Activated CD8-positive, alpha-beta memory T cell treated with anti-CD3 and anti-CD28 coated beads for 36 hours (primary cell): Measurements from ENCODE around the gene GNB1L. TPM values are rescaled to one million over a fixed set of nuclear protein-coding genes. Genes with fewer than 3 reads are reported as not detected.
"Not testable (repeated sequence)": the region's sequence is repeated elsewhere in the genome, so short reads cannot be mapped to it uniquely, and the experiment has no call there.

Experiments
- CTCF ChIA-PET: fragments of 350-600 bp; sonication (Branson Sonifier 250); formaldehyde crosslinking; loops from one replicate; lab custom pipeline; 2021; ENCODE audit warnings: antibody characterized with exemption; lab: Charles Lee
- POLR2A ChIA-PET: fragments of 350-600 bp; sonication (Branson Sonifier 250); formaldehyde crosslinking; loops from one replicate; lab custom pipeline; 2021; ENCODE audit warnings: antibody characterized with exemption; lab: Charles Lee
- total RNA-seq, 2 experiments: library from RNA; stranded (reverse); gene quantifications; one replicate each; pipeline ENCODE4 v1.2.3, GENCODE V29; 2021

Gene GNB1L
- total RNA-seq, 2 experiments from 2014 or later, result 17.1 to 17.3 TPM

- ChIA-PET POLR2A (no interaction called here), CTCF (no interaction called here)
Observed at GRCh38 chr22:19840059-19840458, 14.6 kb downstream of the GNB1L start.

GRCh38 chr22:19837915-19838314 is 16.8 kb downstream of the GNB1L start:
- ChIA-PET POLR2A (no interaction called here), CTCF (no interaction called here)

GRCh38 chr22:19836512-19836911 is 18.2 kb downstream of the GNB1L start:
- ChIA-PET CTCF (no interaction called here), POLR2A (interaction anchor here (0.5 kb wide), 1 partner anchor 122 kb away, joined by 4 read pairs; no protein-coding TSS in a partner anchor)

- POLR2A ChIA-PET, result no interaction called here
- CTCF ChIA-PET, result no interaction called here
Observed at GRCh38 chr22:19834599-19834998, 20.1 kb downstream of the GNB1L start.

DNA sequence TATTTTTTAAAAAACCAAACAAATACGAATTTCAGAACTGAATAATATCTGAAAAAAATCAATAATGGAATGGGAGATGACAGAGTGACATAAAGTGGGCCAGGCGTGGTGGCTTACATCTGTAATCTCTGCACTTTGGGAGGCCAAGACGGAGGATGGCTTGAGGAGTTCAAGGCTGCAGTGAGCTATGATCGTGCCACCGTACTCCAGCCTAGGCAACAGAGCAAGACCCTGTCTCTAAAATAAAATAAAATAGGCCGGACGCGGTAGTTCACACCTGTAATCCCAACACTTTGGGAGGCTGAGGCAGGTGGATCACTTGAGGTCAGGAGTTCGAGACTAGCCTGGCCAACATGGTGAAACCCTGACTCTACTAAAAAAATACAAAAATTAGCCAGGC is 21.3 kb downstream of the GNB1L start:
- CTCF ChIA-PET, result interaction anchor here (1.7 kb wide), 1 partner anchor 77 kb away, joined by 5 read pairs; no protein-coding TSS in a partner anchor
- POLR2A ChIA-PET, result not testable (repeated sequence)

- POLR2A ChIA-PET, result interaction anchor here (0.9 kb wide), 1 partner anchor 60 kb away, joined by 3 read pairs; no protein-coding TSS in a partner anchor
- CTCF ChIA-PET, result interaction anchor here (0.6 to 1.7 kb wide), 3 partner anchors 16 to 78 kb away, joined by 3 to 6 read pairs (median 5); no protein-coding TSS in a partner anchor
Observed at GRCh38 chr22:19832476-19833108, 22.1 kb downstream of the GNB1L start.

DNA sequence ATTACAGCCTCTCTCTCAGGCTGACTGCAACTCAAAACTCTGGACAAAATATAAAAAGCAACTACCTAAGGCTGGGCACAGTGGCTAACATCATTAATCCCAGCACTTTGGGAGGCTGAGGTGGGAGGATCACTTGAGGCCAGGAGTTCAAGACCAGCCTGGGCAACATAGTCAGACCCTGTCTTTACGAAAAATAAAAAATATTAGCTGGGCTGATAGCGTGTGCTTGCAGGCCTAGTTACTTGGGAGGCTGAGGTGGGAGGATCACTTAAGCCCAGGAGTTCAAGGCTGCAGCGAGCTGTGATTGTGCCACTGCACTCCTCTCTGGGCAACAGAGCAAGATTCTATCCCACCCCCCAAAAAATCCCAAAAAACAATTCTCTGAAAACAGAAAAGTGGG is 22.7 kb downstream of the GNB1L start:
- POLR2A ChIA-PET, result interaction anchor here (0.9 kb wide), 1 partner anchor 60 kb away, joined by 3 read pairs; no protein-coding TSS in a partner anchor
- CTCF ChIA-PET, result interaction anchor here (1.2 to 1.7 kb wide), 2 partner anchors 20 to 78 kb away, joined by 5 to 6 read pairs; no protein-coding TSS in a partner anchor

DNA sequence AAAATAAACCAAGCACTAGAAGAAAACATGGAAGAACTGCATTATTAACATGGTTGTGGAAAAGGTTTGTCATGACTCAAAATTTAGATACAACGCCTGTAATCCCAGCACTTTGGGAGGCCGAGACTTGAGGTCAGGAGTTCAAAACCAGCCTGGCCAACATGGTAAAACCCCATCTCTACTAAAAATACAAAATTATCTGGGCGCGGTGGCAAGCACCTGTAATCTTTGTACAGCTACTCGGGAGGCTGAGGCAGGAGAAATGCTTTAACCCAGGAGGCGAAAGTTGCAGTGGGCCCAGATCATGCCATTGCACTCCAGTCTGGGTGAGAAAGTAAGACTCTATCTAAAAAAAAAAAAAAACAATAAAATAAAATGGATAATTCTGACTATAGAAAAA is 23.7 kb downstream of the GNB1L start:
- ChIA-PET CTCF (no interaction called here), POLR2A (no interaction called here)

- CTCF ChIA-PET, result no interaction called here
- POLR2A ChIA-PET, result interaction anchor here (0.6 kb wide), 1 partner anchor 590 kb away, joined by 3 read pairs; no protein-coding TSS in a partner anchor
Observed at GRCh38 chr22:19828035-19828401, 26.7 kb downstream of the GNB1L start.

- ChIA-PET POLR2A (interaction anchor here (0.6 kb wide), 1 partner anchor 591 kb away, joined by 3 read pairs; no protein-coding TSS in a partner anchor), CTCF (no interaction called here)
Observed at GRCh38 chr22:19827341-19828034, 27.2 kb downstream of the GNB1L start.

GRCh38 chr22:19826619-19826950 is 28.1 kb downstream of the GNB1L start:
- ChIA-PET CTCF (no interaction called here), POLR2A (no interaction called here)

DNA sequence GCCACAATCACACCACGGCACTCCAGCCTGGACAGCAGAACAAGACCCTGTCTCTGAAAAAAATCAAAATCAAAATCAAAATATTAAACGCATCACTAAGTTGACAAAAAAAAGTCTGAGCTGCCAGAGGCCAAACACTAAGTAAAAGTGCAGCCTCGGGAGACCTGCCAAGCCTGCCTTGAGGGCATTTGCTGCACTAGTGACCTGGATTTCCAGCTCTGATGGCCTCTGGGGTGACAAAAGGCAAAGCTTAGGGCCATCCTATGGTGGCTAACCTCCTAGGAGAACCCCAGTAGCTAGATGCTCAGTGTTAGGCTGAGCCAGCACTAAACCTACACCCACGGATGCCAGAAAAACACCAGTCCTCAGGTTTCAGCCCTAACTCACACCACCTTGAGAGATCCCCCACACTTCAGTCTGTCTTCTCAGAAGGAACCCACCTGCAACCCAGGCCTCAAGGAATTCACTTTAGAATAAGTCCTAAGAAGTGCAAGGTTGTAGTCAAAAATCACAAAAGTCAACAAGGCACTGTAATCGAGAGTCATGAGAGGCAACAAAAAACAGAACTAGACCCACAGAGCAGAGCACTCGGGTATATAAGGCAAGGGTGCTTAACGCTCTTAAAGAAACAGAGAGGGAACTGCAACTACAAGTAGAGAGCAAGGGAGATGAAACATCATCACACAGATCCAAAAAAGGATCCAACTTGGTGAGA is 28.6 kb downstream of the GNB1L start:
- POLR2A ChIA-PET, result no interaction called here
- CTCF ChIA-PET, result no interaction called here

- ChIA-PET POLR2A (no interaction called here), CTCF (no interaction called here)
Observed at GRCh38 chr22:19824926-19825339, 29.7 kb downstream of the GNB1L start.

DNA sequence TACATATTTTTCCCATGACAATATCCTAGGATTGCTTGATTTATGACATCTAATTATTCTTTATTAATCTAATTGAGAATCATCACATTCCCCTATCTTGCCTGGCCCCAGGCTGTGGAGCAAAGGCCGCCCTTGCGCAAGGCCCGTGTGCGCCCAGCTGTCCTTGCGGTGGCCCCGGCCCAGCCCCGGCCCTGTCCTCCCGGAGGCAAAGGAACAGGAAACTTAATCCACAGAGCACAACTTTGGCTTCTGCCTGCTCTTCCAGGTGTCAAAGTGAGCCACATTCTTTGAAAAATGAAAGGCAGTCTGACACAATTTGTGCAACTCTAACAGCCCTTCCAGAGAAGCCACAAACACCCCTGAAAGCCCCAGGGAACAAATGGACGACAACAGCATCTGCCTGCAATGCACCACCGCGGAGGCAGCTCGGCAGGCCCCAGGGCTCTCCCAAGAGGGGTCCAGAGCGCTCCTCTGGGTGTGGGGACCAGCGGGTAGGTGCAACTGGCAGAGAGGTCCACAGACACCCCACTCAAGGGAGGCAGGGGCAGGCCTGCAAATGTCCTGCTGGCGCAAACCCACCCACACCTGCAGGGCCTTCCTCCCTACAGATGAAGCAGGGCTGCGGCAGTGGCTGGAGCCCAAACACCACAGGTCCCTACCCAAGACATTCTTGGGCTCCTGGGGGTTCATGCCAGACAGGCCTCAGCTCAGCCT is 30.3 kb downstream of the GNB1L start:
- ChIA-PET POLR2A (no interaction called here), CTCF (no interaction called here)

DNA sequence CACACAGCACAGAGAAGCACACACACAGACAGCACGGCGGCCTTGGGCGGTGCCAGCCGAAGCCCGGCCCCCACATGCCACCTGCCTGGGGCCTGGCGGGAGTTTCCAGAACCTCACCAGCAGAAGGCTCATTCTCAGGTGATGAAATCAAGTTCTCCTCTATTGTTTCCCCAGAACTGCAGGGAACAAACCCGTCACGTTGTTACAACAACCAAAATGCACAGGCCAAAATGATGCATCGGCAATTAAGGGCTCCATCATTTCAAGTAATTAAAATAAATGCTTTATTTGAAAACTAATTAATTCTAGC is 30.8 kb downstream of the GNB1L start:
- ChIA-PET CTCF (no interaction called here), POLR2A (no interaction called here)

DNA sequence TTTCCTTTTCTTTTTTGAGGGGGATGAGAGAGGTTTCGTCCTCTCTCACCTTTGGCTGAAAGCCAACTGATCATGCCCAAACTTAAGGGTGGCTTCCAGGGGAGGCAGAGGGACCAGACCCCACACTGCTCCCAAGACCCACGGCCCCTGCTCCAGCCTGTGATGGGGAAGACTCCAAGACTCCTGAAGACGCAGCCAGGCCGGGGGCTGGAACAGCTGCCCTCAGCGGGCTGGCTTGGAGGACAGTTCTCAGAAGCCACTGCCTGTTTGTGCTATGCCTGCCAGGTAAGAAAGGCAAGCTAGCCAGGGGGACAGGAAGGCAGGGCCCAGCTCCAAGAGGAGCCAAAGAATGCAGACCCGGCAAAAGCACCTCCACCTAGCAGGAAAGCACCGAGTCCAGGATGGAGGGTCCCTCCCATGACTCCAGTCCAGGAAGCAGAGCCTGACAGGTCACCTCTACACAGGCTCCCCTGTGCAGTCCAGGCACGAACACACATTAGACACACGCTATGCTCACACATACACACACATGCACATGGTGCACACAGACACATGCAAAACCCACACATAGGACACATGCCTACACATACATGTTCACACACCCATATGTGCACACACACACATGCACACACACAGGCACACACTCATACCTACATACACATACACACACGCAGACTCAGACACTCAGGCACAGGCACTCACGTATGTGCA is 31.3 kb downstream of the GNB1L start:
- CTCF ChIA-PET, result no interaction called here
- POLR2A ChIA-PET, result no interaction called here

DNA sequence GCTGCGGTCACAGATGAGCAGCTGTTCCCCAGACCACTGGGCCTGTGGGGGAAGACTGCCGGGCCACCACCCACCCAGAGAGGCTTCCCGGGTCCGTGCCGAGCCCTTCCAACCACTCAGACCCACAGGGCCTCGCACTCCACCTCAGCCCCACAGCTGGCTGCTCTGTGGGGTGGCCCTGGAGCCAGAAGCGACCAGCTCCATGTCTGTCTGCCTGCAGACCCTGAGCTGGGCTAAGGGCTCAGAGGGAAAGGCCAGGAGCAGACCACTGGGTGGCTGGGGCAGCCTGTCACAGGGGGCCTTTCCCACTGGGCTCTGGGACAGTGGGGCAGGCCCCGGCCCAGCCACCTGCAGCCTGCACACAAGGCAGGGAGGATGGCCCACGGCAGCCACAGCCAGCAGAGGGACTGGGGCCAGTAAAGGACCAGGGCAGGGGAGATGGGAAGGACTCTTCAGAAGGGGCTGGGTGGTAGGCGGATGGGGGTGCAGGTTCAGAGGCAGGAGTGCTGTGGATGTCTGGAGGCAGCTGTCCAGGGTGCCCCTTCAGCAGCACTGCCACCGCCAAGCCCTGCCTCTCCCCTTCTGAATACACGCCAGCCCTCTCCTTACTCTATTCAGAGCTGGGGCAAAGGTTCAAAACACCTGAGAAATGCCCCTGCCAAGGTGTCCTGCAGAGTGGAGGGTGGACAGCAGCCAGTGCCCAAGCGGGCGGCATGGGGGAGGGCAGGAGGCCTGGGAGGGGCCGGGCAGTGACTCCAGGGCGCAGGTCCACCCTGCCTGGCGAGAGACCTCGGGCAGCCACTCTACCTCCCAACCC is 32.2 kb downstream of the GNB1L start:
- POLR2A ChIA-PET, result no interaction called here
- CTCF ChIA-PET, result no interaction called here

DNA sequence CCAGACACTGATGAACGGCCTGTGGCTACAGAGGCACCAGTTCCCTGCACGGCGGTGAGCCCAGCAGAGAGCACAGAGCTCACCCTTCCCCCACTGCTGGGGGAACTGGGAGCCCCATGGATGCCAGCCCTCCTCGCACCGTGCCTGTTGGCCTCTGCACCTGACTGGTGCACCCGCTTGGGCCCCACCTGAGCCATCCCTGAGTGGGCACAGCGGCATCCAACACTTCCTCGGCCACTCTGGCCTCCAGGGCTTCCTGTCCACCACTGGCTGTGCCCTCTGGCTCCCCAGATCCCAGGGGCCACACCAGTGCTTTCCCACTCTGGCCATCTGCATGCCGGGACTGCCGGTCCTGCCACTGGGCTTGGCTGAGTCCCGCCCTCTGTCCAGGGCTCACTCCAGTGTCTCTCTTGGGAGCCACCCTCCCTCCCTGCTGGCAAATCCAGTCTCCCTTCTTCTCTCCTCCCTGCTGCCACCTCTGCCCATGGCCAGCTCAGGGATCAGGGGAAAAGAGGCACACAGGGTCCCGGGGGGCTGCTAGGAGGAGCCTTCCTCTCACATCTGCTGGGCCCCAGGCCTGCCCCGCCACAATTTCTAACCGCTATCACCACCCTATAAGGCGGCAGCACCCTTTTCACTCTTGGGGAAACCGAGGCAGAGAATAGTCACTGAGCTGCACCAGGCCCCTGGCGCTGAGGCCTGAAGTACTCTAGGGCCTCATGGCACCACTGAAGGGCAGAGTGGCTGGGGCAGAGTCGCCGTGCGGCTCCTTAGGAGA is 33.0 kb downstream of the GNB1L start:
- POLR2A ChIA-PET, result no interaction called here

More for the DNA sequence above, 33.0 kb downstream of the GNB1L start:
- CTCF ChIA-PET, result no interaction called here
